COLO829 (cell line): Measurements from ENCODE around the gene ETV4.
"Not testable (repeated sequence)": the region's sequence is repeated elsewhere in the genome, so short reads cannot be mapped to it uniquely, and the experiment has no call there.

Experiments used
- DNase-seq: peaks from one replicate; pipeline ENCODE4 v3.0.0; 2012; ENCODE audit warnings: low spot score

ETV4 gene

DNA sequence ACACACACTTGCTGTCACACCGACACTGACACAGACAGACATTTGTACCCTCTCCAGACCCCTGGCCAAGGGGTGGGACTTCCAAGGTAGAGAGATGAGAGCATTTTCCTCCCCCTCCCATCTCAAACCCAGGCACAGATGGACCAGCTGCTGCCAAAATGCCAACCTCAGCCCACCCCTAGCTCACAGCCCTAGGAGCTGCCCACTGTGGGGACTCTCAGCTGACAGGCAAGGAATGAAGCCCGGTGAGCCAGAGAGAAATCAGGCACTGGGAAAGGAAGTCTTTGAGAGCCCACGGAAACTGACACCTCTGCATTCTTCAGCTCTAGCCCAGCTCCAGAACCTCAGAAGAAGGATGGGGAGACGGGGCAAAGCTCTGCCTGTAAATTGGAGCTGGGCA, 2.8 kb downstream of the ETV4 start:
- no peak for DNase-seq

DNA sequence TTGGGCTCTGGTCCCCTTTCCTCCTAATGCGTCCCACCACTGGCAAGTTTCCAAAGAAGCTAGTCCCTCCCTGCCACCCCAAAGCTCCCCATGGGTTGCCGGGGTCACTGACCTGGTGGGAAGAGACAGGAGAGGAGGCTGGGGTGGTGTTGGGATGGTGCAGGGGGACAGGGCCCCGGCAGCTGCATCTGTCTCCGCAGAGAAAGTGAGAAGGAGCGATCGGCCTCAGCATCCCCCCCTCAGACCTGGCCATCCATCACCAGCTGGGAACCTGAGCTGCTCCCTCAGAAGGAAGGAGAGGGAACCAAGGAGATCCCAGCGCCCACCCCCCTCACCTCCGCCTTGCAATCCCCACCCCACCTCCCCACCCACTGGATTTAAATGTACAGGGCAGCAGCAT, 3.3 kb downstream of the ETV4 start:
- DNase-seq = no peak

DNA sequence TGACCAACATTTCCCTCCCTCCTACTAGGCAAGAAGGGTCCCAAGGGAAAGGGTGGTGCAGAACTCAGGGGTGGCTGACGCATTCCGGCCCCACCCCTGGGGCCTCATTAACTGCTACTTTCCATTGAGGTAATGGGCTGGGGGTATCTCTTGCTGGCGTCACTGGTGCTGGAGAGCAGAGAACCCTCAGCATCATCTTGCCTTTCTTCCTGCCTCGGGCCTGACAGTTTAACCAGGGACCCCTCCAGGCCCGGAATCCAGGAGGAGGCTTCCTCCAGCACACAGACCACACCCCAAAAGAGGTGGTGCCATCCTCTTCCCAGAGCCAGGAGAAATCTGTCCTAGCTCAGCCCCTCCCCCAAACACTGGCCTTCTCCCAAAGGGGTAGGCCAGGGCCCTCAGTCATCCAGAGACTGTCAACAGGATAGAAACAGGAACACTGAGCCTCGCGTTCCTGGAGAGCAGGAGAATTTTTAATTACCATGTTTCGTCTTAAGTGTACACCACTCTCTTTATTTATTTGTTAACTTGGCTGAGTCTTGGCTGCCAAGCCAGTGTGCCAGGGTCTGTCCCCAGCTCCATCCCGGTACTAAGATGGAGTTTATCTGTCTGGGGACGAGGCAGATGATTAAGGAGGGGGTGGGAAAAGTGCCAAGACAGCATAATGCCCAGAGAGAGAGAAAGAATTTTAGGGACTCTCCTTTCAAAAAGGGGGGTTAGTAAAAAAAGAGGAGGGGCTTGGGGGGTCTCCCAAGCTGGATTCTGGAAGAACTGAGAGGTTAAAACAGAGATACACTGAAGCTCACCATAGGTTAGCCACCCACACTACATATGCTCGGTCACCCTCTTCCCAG, 5.1 kb downstream of the ETV4 start:
- no peak for DNase-seq

DNA sequence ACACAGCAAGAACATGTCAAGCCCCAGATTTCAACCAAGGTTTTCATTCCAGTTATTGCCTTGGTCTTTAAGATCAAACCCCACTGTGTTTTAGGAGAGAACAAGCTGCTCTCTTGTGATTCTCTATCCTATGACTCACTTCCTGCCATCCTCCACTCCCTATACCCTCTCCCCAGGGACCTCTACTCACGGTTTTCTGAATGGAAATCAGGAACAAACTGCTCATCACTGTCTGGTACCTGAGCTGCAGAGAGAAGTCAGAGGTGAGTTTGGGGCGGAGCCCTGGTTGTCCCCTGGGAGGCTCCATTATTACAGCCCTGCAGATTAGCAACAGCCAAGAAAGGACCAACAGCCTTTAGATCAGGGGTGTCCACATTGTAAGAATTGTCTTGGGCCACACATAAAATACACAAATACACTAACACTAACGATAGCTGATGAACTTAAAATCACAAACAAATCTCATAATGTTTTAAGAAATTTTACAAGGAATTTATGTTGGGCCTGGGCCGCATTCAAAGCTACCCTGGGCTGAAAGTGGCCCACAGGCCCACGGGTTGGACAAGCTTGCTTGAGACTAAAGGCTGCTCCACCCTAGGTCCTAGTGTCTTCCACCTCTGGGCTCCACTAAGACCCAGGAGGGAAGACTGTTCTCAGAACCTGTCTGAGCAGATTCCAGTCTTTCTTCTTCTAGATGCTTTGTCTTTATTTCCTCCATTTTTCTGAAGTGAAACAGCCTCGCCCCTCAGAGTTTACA, 9.7 kb downstream of the ETV4 start:
- peak; percentile 99 for DNase-seq

DNA sequence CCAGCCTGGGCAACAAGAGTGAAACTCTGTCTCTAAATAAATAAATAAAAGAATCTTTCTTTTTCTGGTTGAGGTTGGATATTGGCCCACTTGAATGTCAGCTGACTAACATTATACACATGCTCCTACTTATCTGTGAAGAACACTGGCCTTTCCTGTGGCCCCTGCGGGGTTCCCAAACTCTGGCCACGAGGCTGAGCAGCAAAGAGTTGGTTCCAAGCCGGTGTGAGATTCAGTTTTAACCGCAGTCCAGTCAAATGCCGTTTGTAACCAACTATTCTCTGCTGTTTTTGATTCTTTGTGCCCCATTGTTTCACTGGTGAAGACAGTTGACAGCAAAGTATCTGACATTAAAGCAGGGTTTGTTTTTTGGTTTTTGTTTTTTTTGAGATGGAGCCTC, 11.2 kb downstream of the ETV4 start:
- DNase-seq = peak; percentile 60

DNA sequence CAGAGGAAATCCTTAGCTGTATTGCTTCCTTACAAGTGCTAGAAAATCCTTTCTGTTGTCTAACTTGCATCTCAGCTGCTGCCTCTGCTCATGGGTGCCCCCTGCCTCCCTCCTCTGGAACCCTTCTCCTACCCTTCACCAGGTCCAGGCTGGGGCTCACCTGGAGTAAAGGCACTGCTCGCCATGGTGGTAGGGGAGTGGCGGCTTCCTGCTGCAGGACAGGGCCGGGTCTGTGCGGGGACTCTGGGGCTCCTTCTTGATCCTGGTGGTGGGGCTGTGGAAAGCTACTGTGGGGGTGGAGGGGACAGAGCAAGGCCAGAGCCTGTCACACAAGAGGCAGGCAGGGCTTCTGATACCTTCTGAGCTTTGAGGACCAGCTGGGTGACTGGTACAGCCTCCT, 12.4 kb downstream of the ETV4 start:
- no peak for DNase-seq

DNA sequence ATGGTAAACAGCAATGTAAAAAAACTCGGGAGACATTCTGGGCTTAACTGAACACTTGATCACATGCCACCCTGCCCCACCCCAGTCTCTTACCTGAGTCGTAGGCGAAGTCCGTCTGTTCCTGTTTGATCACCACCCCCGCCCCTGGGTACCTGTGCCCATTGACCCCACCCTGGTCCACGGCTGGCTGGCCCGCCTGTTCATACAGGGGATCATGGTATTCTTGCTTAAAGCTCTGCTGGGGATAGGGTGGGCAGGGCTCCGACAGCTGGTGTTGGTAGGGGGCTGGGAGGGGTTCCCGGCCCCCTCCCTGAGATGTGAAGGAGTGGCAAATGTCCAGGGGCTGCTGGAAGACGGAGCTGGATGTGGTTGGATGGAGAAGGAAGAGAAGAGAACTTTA, 13.6 kb downstream of the ETV4 start:
- DNase-seq = no peak

DNA sequence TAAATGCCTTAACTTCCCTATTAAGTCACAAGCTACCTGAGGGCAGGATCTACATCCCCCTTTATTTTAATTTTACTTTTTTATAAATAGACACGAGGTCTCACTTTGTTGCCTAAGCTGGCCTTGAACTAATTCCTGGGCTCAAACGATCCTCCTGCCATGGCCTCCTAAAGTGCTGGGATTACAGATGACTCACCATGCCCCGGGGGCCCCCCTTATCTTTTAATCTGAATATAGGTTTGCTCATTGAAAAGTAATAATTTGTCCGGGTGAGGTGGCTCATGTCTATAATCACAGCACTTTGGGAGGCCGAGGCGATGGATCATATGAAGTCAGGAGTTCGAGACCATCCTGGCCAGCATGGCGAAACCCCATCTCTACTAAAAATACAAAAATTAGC, 14.2 kb downstream of the ETV4 start:
- DNase-seq = no peak

DNA sequence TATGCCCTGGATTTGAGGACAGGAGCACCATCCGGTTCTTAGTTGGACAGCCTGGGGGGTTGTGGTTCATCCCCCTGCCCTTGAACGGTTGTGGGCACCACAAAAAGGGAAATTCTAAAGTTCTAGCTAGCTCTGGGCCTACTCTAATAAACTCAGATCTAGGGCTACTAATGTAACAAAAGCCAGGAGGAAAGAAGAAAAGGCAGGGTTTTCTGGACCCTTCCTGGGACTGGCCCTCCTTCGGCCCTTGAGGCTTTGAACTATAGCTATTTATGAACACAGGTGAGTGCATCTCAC, 15.1 kb downstream of the ETV4 start:
- no peak for DNase-seq

DNA sequence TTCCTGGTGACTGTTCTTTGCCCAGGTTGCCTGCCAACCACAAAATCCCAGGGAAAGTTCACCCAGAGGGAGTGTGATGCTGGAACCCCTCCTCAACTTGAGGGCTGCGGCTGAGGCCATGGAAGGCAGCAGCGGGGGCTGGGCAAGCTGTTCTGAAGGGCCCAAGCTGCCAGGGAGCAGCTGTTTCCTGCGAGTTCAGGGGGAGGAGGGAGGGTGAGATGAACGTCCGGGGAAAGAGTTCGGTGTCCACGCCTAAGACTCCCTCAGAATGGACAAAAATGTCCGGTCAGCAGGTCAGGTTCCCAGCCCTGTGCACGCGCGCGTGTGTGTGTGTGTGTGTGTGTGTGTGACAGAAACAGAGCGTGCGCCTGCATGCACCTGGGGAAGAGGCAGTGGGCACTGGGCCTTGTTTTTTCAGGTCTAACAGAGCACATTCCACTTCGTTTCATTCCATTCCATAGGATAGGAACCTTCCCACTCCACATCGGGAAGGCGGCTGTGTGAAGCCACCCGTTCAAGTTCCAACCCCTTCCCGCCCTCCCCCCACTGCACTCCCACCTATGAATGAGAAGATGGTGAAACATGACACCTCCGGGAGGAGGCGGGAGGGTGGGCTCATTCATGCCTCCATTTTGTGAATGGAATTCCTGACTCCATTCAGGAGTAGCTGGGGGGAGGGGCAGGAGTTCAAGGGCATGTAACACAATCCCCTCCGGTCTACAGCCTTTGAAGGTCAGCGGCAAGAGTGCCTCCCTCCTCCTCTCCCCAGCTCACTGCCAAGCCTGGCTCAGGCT, 15.7 kb downstream of the ETV4 start:
- peak; percentile 95 for DNase-seq

DNA sequence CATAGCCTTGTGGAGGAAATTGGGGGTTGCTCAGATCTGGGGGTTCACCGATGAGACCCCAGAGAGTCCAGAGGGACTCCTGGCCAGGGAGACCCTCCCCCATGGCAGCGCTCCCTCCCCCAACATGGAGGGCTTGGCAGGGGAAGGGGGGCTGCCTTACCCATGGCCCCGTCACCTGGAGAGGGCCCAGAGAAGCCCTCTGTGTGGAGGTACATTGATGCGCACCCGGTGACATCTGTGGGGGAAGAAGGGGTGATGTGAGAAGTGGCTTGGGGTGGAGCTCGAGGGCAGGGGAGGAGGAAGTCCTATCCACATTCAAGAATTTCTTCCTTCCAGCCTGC, 16.2 kb downstream of the ETV4 start:
- no peak for DNase-seq

DNA sequence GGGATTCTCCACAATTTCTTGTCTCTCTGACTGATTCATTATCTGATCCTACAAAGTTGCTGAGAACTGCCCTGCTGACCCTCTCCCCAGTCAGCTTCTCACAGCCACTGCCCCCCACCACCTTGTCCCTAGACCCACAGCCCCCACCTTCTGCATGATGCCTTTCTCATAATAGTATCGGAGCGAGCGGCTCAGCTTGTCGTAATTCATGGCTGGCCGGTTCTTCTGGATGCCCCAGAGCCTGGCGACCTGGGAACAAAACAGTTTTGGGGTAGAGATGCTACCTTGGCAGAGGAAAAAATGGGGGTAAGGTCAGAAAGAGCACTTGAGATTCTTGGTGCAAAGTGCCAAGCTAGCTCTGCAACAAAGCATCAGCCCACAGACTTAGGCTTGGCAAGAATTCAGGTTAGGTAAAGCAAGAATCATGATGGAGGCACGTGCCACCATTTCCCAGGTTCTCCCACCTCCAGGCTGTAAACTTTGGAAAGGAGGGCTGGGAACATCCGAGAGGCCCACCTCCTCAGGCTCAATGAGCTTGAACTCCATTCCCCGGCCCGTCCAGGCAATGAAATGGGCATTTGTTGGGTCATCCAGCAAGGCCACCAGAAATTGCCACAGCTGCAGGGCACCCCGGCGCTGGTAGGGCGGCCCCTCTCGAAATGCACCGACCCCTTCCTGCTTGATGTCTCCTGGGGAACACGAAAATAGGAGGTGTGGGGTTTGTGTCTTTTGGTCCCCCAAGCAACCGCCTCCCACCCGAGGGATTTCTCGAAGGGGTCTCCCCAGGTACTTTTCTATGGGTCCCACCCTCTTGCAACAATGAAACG, 16.9 kb downstream of the ETV4 start:
- DNase-seq = no peak

DNA sequence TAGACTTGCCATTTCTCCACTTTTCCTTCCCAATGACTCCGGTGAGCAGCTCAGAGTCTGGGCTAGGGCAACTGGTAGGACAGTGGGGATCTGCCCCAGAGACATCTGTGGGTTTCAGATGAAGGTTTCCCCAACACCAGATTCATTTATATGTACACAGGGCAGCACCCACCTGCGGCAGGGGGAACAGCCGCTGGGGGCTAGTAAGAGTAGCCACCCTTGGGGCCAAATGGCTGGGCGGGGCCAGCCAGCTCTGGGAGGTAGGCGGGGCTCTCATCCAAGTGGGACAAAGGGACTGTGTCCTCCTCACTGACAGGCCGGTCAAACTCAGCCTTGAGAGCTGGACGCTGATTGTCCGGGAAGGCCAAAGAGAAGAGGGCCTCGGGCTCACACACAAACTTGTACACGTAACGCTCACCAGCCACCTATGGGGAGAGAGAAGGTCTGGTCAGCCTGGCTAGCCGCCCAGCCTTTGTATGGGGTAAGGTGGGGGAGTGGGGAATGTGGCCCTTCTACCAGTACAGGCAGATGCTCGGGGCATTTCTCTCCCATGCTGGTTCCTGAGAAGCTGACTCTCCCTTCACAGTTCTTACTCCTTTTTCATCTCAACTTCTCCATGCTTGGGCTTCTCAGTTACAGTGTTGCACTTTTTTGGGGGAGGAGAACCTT, 17.7 kb downstream of the ETV4 start:
- DNase-seq = peak; percentile 79

DNA sequence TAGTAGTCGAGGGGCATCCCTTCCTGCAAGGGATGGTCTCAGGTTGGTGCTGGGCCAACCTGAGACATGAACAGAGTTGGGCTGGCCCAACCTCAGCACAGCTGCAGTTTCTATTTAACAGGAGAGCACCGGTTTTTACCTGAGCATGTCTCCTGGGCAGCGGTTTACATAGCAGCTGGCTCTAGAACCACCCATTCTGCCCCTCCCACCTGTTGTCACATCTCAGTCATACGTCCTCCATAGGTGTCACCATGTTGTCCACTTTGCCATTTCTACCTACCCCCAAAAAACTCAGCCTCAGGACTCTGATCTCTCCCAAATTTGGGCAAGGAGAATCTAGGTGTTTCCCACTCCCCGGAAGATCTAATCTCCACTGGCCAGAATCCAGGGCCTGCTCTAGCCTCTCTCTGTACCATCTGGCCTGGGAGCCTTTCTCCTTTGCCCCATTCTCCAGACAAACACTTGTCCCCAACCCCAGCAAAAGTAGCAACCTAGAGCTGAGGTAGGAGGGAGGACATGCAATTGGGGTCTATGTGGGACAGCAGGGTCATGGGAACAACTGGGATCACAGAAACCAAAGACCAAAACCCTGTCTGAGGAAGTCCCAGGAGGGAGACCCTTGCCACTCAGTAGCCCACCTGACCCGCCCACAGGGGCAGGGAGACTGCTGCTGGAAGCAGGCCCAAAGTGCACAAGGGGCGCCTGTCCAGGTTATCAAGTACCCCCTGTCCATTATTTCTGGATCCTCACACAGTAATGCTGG, 19.1 kb downstream of the ETV4 start:
- DNase-seq = no peak

DNA sequence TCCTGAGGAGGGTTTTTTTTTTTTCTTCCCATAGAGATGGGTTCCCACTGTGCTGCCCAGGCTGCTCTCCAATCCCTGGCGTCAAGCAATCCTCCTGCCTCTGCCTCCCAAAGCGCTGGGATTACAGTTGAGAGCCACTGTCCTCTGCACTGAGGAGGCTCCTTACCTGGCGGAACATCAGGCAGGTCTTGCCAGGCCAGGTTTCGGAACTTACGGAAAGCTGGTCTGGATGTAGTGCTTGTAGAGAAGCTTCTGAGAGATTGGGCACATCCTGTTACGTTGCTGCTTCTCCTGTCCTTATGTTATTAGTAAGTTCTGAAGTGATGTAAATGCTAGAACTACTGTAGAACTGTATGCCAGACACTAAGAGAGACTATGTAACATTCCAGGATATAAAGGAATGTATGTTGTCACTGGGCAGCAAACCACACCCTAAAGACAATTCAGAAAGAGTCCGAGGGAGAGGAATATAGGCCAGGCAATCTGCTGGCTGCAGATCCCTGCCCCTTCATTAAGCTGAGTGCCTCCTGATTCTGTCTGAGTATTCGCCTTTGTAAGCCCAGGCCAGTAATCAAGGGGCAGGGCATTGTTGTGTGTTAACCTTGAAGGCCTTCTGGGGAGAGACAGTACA, 21.1 kb downstream of the ETV4 start:
- no peak for DNase-seq

DNA sequence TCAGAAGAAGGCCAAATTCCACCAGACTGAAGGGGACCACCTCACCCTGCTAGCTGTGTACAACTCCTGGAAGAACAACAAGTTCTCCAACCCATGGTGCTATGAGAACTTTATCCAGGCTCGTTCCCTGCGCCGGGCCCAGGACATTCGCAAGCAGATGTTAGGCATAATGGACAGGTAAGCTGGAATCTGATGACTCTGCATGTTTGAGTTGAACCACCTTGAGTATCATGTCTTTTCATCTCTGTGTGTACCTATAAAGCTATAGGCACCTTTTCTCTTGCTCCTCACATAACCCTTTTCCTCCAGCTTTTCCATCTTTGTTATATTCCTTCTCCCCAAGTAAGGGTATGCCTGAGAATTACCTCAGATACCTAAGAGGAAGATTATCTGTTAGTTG, 24.8 kb downstream of the ETV4 start:
- no peak for DNase-seq

DNA sequence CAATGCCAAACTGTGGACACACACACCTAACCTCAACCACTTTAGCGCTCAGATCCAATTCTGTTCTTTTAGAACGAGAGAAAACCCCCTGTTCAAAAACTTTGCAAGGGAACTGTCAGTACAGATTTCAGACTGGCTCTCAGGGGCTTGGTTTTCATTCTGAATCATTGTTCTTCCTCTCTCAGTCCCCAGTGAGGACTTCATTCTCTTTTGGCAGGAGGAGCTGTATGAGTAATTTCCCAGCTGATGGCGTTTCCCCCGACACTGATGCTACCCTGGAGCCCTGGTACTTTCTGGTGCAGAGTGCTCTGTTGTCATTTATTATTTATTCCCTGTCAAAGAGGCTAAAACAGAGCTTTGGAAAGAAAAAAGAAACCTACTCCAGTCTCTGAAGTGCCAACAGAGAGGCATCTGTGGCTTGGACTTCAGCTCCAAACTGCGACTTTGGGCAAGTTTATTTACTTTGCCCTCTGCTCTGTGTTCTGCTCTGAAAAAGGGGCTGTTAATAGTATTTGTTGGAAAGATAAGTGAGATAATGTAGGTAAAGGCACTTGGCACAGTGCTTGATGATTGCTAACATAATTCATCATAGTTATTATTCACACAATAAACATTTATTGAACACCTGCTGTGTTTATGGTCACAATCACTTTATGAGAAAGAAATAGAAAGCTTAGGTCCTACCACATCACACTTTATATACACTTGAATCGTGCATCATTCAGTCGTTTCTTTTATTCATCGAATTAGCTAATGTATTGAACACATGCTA, 28.3 kb downstream of the ETV4 start:
- DNase-seq = no peak

DNA sequence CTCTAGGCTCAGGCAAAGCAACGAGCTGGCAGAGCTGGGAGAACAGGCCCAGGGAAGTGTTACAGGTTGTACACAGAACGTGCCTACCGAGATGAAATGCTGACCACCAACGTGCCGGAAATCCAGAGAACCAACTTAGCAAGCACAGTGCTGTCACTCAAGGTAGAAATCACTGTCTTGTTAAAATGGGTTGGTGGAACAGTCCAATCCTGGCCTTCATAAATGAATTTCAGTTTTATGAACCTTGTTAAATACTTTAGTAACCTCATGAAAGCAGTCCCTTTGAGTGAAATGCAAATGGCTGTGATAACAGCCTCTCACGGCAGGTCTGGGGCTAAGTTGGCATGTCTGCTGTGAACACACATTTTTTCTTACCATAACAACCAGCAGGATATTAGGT, 29.0 kb downstream of the ETV4 start:
- DNase-seq = no peak

DNA sequence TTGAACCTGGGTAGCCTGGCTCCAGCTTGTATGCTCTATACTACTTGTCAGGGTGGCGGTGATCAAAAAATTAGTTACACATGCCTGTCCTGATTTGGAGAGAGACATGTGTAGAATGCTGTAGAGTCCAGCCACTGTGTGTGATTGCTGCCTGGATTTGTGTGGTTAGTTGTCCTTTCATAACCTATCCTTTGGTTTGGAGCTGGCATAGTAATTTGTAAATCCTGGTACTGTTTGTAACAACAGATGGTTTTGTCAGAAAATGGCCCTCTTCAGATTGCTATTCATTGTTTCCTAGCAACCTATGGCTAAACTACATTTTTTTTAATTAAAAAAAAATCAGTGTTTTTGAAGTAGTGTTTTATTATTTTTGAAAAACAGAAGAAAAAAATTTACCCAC, 30.5 kb downstream of the ETV4 start:
- peak; percentile 51 for DNase-seq

DNA sequence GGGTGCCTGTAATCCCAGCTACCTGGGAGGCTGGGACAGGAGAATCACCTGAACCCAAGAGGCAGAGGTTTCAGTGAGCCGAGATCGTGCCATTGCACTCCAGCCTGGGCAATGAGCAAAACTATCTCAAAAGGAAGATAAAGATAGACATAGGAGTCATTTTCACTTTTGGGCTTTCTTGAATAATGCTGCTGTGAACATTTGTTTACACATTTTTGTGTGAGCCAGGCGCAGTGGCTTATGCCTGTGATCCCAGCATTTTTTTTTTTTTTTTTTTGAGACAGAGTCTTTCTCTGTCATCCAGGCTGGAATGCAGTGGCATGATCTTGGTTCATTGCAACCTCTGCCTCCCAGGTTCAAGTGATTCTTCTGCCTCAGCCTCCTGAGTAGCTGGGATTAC, 34.9 kb downstream of the ETV4 start:
- not testable (repeated sequence) for DNase-seq
